Measurements from ENCODE around the gene GRHPR.
A peak's percentile ranks its signal among the peaks of the same experiment; 100 is the strongest.

GRHPR gene

GRCh38 chr9:37454238-37454637 is 31.7 kb downstream of the GRHPR start:
- peak; percentile 31 for DNase-seq (ENCODE audit: low read depth)
- no peak overlapping the region for H3K4me3 ChIP-seq (ENCODE audit: low read length)
- TF ChIP-seq CTCF (IDR thresholded peaks at IDR 0.05; ENCODE audit: insufficient read depth, low read depth, low read length, missing control alignments): no peak

- DNase-seq (ENCODE audit: low read depth): peak; percentile 62
- H3K4me3 ChIP-seq (ENCODE audit: low read length): no peak overlapping the region
- TF ChIP-seq CTCF (IDR thresholded peaks at IDR 0.05; ENCODE audit: insufficient read depth, low read depth, low read length, missing control alignments): no peak
Measured at GRCh38 chr9:37455884-37456647, 33.6 kb downstream of the GRHPR start.

- DNase-seq (ENCODE audit: low read depth): peak; percentile 58
- no peak overlapping the region for H3K4me3 ChIP-seq (ENCODE audit: low read length)
- no peak for TF ChIP-seq CTCF (IDR thresholded peaks at IDR 0.05; ENCODE audit: insufficient read depth, low read depth, low read length, missing control alignments)
Measured at GRCh38 chr9:37456817-37457216, 34.3 kb downstream of the GRHPR start.

- no peak for TF ChIP-seq CTCF (IDR thresholded peaks at IDR 0.05; ENCODE audit: insufficient read depth, low read depth, low read length, missing control alignments)
- peak overlapping the region; percentile 96 for H3K4me3 ChIP-seq (ENCODE audit: low read length)
- DNase-seq (ENCODE audit: low read depth): no peak
Measured at GRCh38 chr9:37464006-37464405, 41.5 kb downstream of the GRHPR start.

- no peak for TF ChIP-seq CTCF (IDR thresholded peaks at IDR 0.05; ENCODE audit: insufficient read depth, low read depth, low read length, missing control alignments)
- peak; percentile 79 for DNase-seq (ENCODE audit: low read depth)
- peak overlapping the region; percentile 96 for H3K4me3 ChIP-seq (ENCODE audit: low read length)
Measured at GRCh38 chr9:37464426-37465248, 42.1 kb downstream of the GRHPR start.

GRCh38 chr9:37465249-37466036 is 42.9 kb downstream of the GRHPR start, which contains the start of gene ZBTB5:
Gene ZBTB5, minus strand, starts transcription at chr9:37465450. Its CDS starts 22,899 bp downstream, at chr9:37442551.
- peak; percentile 99 for DNase-seq (ENCODE audit: low read depth)
- peak within 1 kb of the TSS; percentile 96 for H3K4me3 ChIP-seq (ENCODE audit: low read length)
- TF ChIP-seq CTCF (IDR thresholded peaks at IDR 0.05; ENCODE audit: insufficient read depth, low read depth, low read length, missing control alignments): no peak

Measured in epithelial cell of esophagus (primary cell).